GM23248 (cell line): ENCODE results near the gene FAF2. TPM values are rescaled to one million over a fixed set of nuclear protein-coding genes. Genes with fewer than 3 reads are reported as not detected.

Source experiments
- DNase-seq: peaks from one replicate; pipeline ENCODE4 v3.0.0-alpha.2; 2015
- H2AFZ ChIP-seq: fragments of 200-600 bp; sonication (generic); 2 replicates; pipeline ENCODE4 v1.6.1; 2016; ENCODE audit warnings: antibody characterized with exemption
- H3F3A ChIP-seq: fragments of 200-600 bp; sonication (generic); 2 replicates; pipeline ENCODE4 v1.6.1; 2016; ENCODE audit warnings: mild to moderate bottlenecking, antibody characterized with exemption, mixed run types; ENCODE audit not compliant: insufficient read depth
- H3K27ac ChIP-seq: fragments of 200-600 bp; sonication (generic); 2 replicates; pipeline ENCODE4 v1.5.1; 2016; ENCODE audit warnings: mild to moderate bottlenecking
- H3K27me3 ChIP-seq: fragments of 200-600 bp; sonication (generic); replicated peaks from 2 replicates; pipeline ENCODE4 v1.6.1; 2016; ENCODE audit warnings: mild to moderate bottlenecking; ENCODE audit not compliant: insufficient read depth
- H3K36me3 ChIP-seq: fragments of 200-600 bp; sonication (generic); 2 replicates; pipeline ENCODE4 v1.6.1; 2016; ENCODE audit warnings: low read depth, mild to moderate bottlenecking
- H3K4me1 ChIP-seq: fragments of 200-600 bp; sonication (generic); 2 replicates; pipeline ENCODE4 v1.6.1; 2016; ENCODE audit warnings: mild to moderate bottlenecking; ENCODE audit not compliant: insufficient read depth
- H3K4me2 ChIP-seq: fragments of 200-600 bp; sonication (generic); one replicate; pipeline ENCODE4 v1.6.1; 2016; ENCODE audit warnings: mild to moderate bottlenecking; ENCODE audit not compliant: unreplicated experiment
- H3K4me3 ChIP-seq: fragments of 200-600 bp; sonication (generic); 2 replicates; pipeline ENCODE4 v1.5.1; 2016; ENCODE audit warnings: mild to moderate bottlenecking
- H3K79me2 ChIP-seq: fragments of 200-600 bp; sonication (generic); 2 replicates; pipeline ENCODE4 v1.6.1; 2016; ENCODE audit warnings: mild to moderate bottlenecking; ENCODE audit not compliant: insufficient read depth
- H3K9ac ChIP-seq: fragments of 200-600 bp; sonication (generic); 2 replicates; pipeline ENCODE4 v1.6.1; 2016; ENCODE audit warnings: mild to moderate bottlenecking
- H3K9me2 ChIP-seq: fragments of 200-600 bp; sonication (generic); 2 replicates; pipeline ENCODE4 v1.6.1; 2016; ENCODE audit warnings: mixed run types, mild to moderate bottlenecking, moderate library complexity; ENCODE audit not compliant: insufficient read depth
- H3K9me3 ChIP-seq: fragments of 200-600 bp; sonication (generic); one replicate; pipeline ENCODE4 v1.6.1; 2017; ENCODE audit warnings: low read depth
- H4K20me1 ChIP-seq: fragments of 200-600 bp; sonication (generic); 2 replicates; pipeline ENCODE4 v1.6.0; 2016; ENCODE audit not compliant: insufficient read depth
- EZH2 ChIP-seq: fragments of 200-600 bp; sonication (generic); IDR thresholded peaks from 2 replicates; pipeline ENCODE4 v1.6.1; 2018; ENCODE audit warnings: antibody characterized with exemption, mild to moderate bottlenecking; ENCODE audit not compliant: insufficient read depth, poor library complexity, severe bottlenecking
- EZH2phosphoT487 ChIP-seq: fragments of 200-600 bp; sonication (generic); IDR thresholded peaks from 2 replicates; pipeline ENCODE4 v1.6.1; 2018; ENCODE audit warnings: antibody characterized with exemption, moderate library complexity, mild to moderate bottlenecking, low read depth; ENCODE audit not compliant: insufficient read depth
- WGBS, 2 experiments: methylation state at CpG; one replicate each; pipeline ENCODE4 v1.1.6; 2015 to 2017; ENCODE audit warnings: low lambda C conversion rate in 2 of 2, low coverage in 1 of 2; ENCODE audit errors: missing lambda C conversion rate in 2 of 2; 5-methylcytosine and 5-hydroxymethylcytosine counted together
- in situ Hi-C: fragments of 300-500 bp; cut with MboI; formaldehyde crosslinking; loops from 2 replicates; pipeline ENCODE4 v1.15.0; 2020
- polyA plus RNA-seq: library from polyadenylated mRNA; unstranded; fragments of >200 nt; fragmentation: Nextera tagmentation; extraction: Ambion mirVana; gene quantifications from 2 replicates; pipeline ENCODE4 v1.2.1, GENCODE V29; 2016
- total RNA-seq: library from RNA; depleted of rRNA; stranded (reverse); fragments of >200 nt; shearing (Covaris generic); gene quantifications from 2 replicates; pipeline ENCODE4 v1.2.3, GENCODE V29; 2014

FAF2 gene
- total and polyA plus RNA-seq, 2 experiments from 2014 or later = 45.0 to 45.4 TPM

GRCh38 chr5:176540476-176540899, 92.3 kb downstream of the FAF2 start:
- Histone ChIP-seq H3K9ac (no peak overlapping the region), H3F3A (peaks cover 8% of the 10 kb centered on the region), H3K36me3 (no peaks in the 10 kb centered on the region), H3K4me1 (peaks cover 14% of the 10 kb centered on the region), H3K9me2 (no peaks in the 10 kb centered on the region), H3K9me3 (no peaks in the 10 kb centered on the region), H3K4me2 (no peak overlapping the region), H4K20me1 (no peaks in the 10 kb centered on the region), H2AFZ (no peak overlapping the region), H3K27ac (no peak overlapping the region), H3K79me2 (peaks cover 9% of the 10 kb centered on the region), H3K4me3 (no peak overlapping the region), H3K27me3 (no peaks in the 10 kb centered on the region)
- 95% methylated on average over 8 of the region's 8 CpGs for WGBS, 2 experiments
- no peak for TF ChIP-seq EZH2
- no peak for TF ChIP-seq EZH2phosphoT487
- in situ Hi-C loops = no loop called here
- no peak for DNase-seq

GRCh38 chr5:176540956-176541337, 92.8 kb downstream of the FAF2 start:
- in situ Hi-C loops = no loop called here
- H3K9ac ChIP-seq = no peak overlapping the region
- H3K9me3 ChIP-seq = no peaks in the 10 kb centered on the region
- no peaks in the 10 kb centered on the region for H3K9me2 ChIP-seq
- H3K79me2 ChIP-seq = peaks cover 4% of the 10 kb centered on the region
- H3F3A ChIP-seq = peaks cover 8% of the 10 kb centered on the region
- H2AFZ ChIP-seq = no peak overlapping the region
- no peaks in the 10 kb centered on the region for H3K27me3 ChIP-seq
- H3K36me3 ChIP-seq = no peaks in the 10 kb centered on the region
- peaks cover 14% of the 10 kb centered on the region; the same call in 1 of the 2 replicates for H3K4me1 ChIP-seq
- no peak for TF ChIP-seq EZH2
- no peak for TF ChIP-seq EZH2phosphoT487
- DNase-seq = no peak
- H3K4me2 ChIP-seq = no peak overlapping the region
- H3K4me3 ChIP-seq = no peak overlapping the region
- no peaks in the 10 kb centered on the region for H4K20me1 ChIP-seq
- no peak overlapping the region for H3K27ac ChIP-seq
- 92 to 95% methylated on average over 8 of the region's 8 CpGs for WGBS, 2 experiments

- Histone ChIP-seq H2AFZ (peak overlapping the region; percentile 34; the same call in 1 of the 2 replicates), H3K27ac (no peak overlapping the region), H3K9me3 (no peaks in the 10 kb centered on the region), H3K79me2 (no peaks in the 10 kb centered on the region), H3K27me3 (no peaks in the 10 kb centered on the region), H3F3A (peaks cover 8% of the 10 kb centered on the region), H3K9me2 (no peaks in the 10 kb centered on the region), H3K9ac (no peak overlapping the region), H3K4me1 (peaks cover 14% of the 10 kb centered on the region; the same call in 1 of the 2 replicates), H3K36me3 (no peaks in the 10 kb centered on the region), H4K20me1 (no peaks in the 10 kb centered on the region), H3K4me3 (no peak overlapping the region), H3K4me2 (no peak overlapping the region)
- WGBS, 2 experiments = 73% methylated on average over 12 of the region's 12 CpGs
- TF ChIP-seq EZH2phosphoT487 (no peak), EZH2 (no peak)
- in situ Hi-C loops = no loop called here
- DNase-seq = no peak
Observed at GRCh38 chr5:176541338-176542134, 93.4 kb downstream of the FAF2 start.

DNA sequence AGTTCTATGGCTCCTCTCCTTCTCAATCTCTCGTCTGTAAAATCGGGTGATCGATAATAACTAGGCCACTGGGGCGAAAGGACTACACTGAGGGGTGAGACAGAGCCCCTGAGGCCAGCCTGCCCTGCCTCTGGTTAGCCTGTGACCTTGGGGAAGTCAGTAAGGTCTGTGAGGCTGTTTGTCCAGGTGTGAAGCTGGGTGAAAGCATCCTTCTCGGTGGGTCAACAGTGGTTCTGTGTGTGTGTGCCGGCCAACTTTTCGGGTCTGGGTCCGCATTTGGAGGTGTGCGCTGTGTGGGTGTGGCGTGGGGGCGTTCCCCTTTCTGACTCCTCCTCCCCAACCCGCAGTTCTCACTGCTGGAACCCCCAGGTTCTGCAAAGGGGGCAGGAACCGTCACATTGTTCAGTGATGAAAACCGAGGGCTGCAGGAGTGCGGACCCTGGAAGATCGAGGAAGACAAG, 94.0 kb downstream of the FAF2 start:
- WGBS, 2 experiments = 43 to 46% methylated on average over 16 of the region's 16 CpGs
- H3K4me1 ChIP-seq = peaks cover 14% of the 10 kb centered on the region; the same call in 1 of the 2 replicates
- no peak for DNase-seq
- no peaks in the 10 kb centered on the region for H3K9me3 ChIP-seq
- no peaks in the 10 kb centered on the region for H3K79me2 ChIP-seq
- H3K36me3 ChIP-seq = no peaks in the 10 kb centered on the region
- peak overlapping the region; percentile 70 for H3K4me3 ChIP-seq
- in situ Hi-C loops = no loop called here
- TF ChIP-seq EZH2 (no peak), EZH2phosphoT487 (no peak)
- H3K9ac ChIP-seq = peak overlapping the region; percentile 53
- H3K9me2 ChIP-seq = no peaks in the 10 kb centered on the region
- H3F3A ChIP-seq = peaks cover 8% of the 10 kb centered on the region
- H3K27ac ChIP-seq = no peak overlapping the region
- H2AFZ ChIP-seq = peak overlapping the region; percentile 86
- H3K27me3 ChIP-seq = no peaks in the 10 kb centered on the region
- no peaks in the 10 kb centered on the region for H4K20me1 ChIP-seq
- H3K4me2 ChIP-seq = peak overlapping the region; percentile 80
